Fibroblast of skin of right quadriceps (primary cell): Measurements from ENCODE around the gene WDR88.
"Not testable (repeated sequence)": the region's sequence is repeated elsewhere in the genome, so short reads cannot be mapped to it uniquely, and the experiment has no call there.

ENCODE experiments used
- DNase-seq: peaks from one replicate; pipeline ENCODE4 v3.0.0-alpha.2; 2013

The WDR88 gene

GRCh38 chr19:33214596-33214995 lies 82.7 kb downstream of the WDR88 start:
- peak; percentile 13 for DNase-seq

GRCh38 chr19:33215438-33216197 lies 83.7 kb downstream of the WDR88 start:
- DNase-seq = no peak

GRCh38 chr19:33216198-33216830 lies 84.4 kb downstream of the WDR88 start:
- DNase-seq = no peak

- DNase-seq = no peak
Measured at GRCh38 chr19:33217881-33218280, 86.0 kb downstream of the WDR88 start.

GRCh38 chr19:33219261-33219815 lies 87.4 kb downstream of the WDR88 start:
- no peak for DNase-seq

- no peak for DNase-seq
Measured at GRCh38 chr19:33220115-33220514, 88.2 kb downstream of the WDR88 start.

- DNase-seq = no peak
Measured at GRCh38 chr19:33220735-33221134, 88.8 kb downstream of the WDR88 start.

GRCh38 chr19:33221638-33222037 lies 89.7 kb downstream of the WDR88 start:
- DNase-seq = no peak

- DNase-seq = not testable (repeated sequence)
Measured at GRCh38 chr19:33222255-33222654, 90.3 kb downstream of the WDR88 start.

- DNase-seq = no peak
Measured at GRCh38 chr19:33224694-33225457, 93.0 kb downstream of the WDR88 start.
